Type B pancreatic cell (in vitro differentiated cells): ENCODE results near the gene RAB40C. TPM values are rescaled to one million over a fixed set of nuclear protein-coding genes. Genes with fewer than 3 reads are reported as not detected.

Experiments used
- DNase-seq: peaks from one replicate; pipeline ENCODE4 v3.0.0; 2021; ENCODE audit warnings: mixed read lengths; ENCODE audit not compliant: unreplicated experiment; ENCODE audit errors: extremely low spot score
- H3K27ac Mint-ChIP-seq: 2 replicates; pipeline ENCODE4 v1.8.0; 2021; ENCODE audit warnings: mild to moderate bottlenecking, mixed read lengths
- H3K27me3 Mint-ChIP-seq: 2 replicates; pipeline ENCODE4 v1.8.0; 2021; ENCODE audit warnings: mixed read lengths
- H3K36me3 Mint-ChIP-seq: 2 replicates; pipeline ENCODE4 v1.8.0; 2021; ENCODE audit warnings: mixed read lengths
- H3K4me1 Mint-ChIP-seq: one replicate; pipeline ENCODE4 v1.8.0; 2021; ENCODE audit warnings: mixed read lengths; ENCODE audit not compliant: unreplicated experiment
- H3K4me3 Mint-ChIP-seq: 2 replicates; pipeline ENCODE4 v1.8.0; 2021; ENCODE audit warnings: mild to moderate bottlenecking, mixed read lengths
- H3K9me3 Mint-ChIP-seq: 2 replicates; pipeline ENCODE4 v1.8.0; 2021; ENCODE audit warnings: mixed read lengths
- total RNA-seq: library from RNA; stranded (reverse); gene quantifications from 2 replicates; pipeline ENCODE4 v1.2.1, GENCODE V29; 2021; ENCODE audit warnings: low replicate concordance
- TF ChIP-seq, protein P1 (sequence below): fragments of 200-600 bp; sonication (generic); conservative IDR thresholded peaks from 2 replicates; pipeline ENCODE4 v1.5.0; 2021; ENCODE audit warnings: antibody characterized with exemption, mild to moderate bottlenecking

RAB40C gene
- total RNA-seq, 1 donor from 2014 or later = 26.5 TPM

- H3K27me3 Mint-ChIP-seq = peaks cover 6% of the 10 kb centered on the region
- H3K27ac Mint-ChIP-seq = no peak overlapping the region
- no peaks in the 10 kb centered on the region for H3K9me3 Mint-ChIP-seq
- DNase-seq = no peak
- no peaks in the 10 kb centered on the region for H3K36me3 Mint-ChIP-seq
- peaks cover 5% of the 10 kb centered on the region for H3K4me1 Mint-ChIP-seq
- TF ChIP-seq, protein P1, sequence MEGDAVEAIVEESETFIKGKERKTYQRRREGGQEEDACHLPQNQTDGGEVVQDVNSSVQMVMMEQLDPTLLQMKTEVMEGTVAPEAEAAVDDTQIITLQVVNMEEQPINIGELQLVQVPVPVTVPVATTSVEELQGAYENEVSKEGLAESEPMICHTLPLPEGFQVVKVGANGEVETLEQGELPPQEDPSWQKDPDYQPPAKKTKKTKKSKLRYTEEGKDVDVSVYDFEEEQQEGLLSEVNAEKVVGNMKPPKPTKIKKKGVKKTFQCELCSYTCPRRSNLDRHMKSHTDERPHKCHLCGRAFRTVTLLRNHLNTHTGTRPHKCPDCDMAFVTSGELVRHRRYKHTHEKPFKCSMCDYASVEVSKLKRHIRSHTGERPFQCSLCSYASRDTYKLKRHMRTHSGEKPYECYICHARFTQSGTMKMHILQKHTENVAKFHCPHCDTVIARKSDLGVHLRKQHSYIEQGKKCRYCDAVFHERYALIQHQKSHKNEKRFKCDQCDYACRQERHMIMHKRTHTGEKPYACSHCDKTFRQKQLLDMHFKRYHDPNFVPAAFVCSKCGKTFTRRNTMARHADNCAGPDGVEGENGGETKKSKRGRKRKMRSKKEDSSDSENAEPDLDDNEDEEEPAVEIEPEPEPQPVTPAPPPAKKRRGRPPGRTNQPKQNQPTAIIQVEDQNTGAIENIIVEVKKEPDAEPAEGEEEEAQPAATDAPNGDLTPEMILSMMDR = no peak
- peak overlapping the region; percentile 54 for H3K4me3 Mint-ChIP-seq
Measured at GRCh38 chr16:638836-639235, 49.0 kb downstream of the RAB40C start.

DNA sequence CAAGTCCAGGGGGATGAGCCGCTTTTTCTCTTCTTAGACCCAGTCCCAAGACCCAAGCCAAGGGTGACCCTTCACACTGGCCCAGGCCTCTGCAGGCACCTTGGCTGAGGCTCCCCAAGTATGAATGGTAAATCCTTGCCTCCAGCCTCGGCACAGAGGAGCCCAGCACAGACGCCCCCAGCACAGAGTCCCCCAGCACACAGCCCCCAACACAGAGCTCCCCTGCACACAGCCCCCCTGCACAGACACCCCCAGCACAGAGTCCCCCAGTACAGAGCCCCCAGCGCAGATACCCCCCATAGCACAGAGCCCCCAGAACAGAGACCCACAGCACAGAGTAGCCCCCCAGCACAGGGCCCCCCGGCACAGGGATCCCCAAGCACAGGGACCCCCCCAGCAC lies 50.7 kb downstream of the RAB40C start:
- H3K27me3 Mint-ChIP-seq = peaks cover 6% of the 10 kb centered on the region
- no peak overlapping the region for H3K27ac Mint-ChIP-seq
- no peak for DNase-seq
- no peak overlapping the region for H3K4me3 Mint-ChIP-seq
- no peaks in the 10 kb centered on the region for H3K36me3 Mint-ChIP-seq
- peaks cover 5% of the 10 kb centered on the region for H3K4me1 Mint-ChIP-seq
- TF ChIP-seq, protein P1 = no peak
- H3K9me3 Mint-ChIP-seq = no peaks in the 10 kb centered on the region

DNA sequence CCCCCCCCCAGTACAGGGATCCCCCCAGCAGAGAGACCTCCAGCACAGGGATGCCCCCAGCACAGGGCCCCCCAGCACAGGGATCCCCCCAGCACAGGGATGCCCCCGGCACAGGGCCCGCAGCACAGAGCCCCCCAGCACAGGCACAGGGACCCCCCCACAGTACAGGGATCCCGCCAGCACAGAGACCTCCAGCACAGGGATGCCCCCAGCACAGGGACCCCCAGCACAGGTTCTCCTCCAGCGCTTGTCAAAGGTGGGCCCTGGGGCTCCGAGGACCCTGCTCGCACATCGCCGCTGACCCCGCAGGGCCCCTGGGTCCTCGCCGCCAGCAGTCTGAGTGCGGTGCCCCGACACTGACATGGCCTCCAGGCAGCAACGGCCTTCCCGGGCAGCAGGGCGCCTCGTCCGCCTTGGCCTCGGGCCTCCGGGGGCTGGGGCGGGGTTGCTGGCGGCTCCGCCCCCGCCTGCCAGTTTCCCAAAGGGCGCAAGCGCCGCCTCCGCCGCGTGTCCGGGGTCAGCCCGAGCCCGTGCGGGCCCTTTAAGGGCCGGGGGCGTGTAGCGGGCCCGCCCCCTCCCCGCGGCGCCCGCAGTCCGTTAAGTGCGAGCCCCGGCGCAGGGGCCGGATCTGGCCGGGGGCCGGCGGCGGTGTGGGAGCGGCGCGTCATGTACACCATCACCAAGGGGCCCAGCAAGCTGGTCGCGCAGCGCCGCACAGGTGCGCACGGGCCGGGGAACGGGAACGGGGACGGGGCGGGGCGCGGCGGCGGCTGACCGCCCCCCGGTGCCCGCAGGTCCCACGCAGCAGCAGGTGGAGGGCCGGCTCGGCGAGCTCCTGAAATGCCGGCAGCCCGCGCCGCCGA lies 51.7 kb downstream of the RAB40C start, which contains the start of gene MCRIP2:
Gene MCRIP2, plus strand, starts transcription at position 503 of the 863 bp plus-strand sequence. Its CDS starts 164 bp downstream, at position 667.
- peaks cover 2% of the 10 kb centered on the region for H3K4me1 Mint-ChIP-seq
- peak within 1 kb of the TSS; percentile 80 for H3K4me3 Mint-ChIP-seq
- H3K27me3 Mint-ChIP-seq = peaks cover 3% of the 10 kb centered on the region
- no peak within 1 kb of the TSS for H3K27ac Mint-ChIP-seq
- TF ChIP-seq, protein P1 = no peak
- DNase-seq = peak; percentile 89
- no peaks in the 10 kb centered on the region for H3K9me3 Mint-ChIP-seq
- H3K36me3 Mint-ChIP-seq = no peaks in the 10 kb centered on the region

DNA sequence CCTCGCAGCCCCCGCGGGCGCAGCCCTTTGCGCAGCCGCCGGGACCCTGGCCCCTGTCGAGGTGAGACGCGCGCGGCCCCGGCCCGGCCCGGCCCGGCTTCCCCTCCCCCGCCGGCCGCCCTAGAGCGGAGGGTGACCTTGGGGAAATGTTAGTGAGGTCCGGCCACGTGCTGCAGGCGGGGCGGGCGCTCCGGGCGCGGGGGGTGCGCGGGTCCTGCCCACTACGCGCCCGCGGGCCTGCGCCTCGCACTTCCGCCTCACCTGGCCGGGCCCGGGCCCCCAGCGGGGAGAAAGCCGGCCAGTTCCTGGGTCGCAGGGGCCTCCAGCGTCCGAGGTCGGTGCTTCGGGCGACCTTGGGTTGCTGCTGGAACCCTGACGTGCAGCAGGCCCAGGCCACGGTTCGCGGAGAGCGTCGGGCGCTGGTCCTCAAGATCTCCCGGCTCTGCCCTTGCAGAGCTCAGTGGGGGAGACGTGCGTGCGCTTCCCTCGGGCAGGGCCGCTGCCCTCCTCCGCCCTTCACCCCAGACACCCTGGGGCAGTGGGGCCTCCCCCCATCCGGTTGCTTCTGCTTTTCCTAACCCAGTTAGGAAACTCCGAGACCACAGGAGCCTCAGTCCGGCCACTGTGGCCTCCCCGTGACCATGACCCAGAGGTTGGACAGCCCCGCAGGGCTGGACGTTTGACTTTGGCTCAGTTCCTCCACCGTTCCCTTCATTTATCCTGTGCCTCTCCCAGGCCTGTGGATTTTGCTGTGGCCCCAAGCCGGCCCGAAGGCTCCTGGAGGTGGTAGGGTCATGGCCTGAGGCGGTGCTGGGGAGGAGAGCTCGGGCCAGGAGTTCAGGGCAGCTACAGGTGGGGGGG lies 52.6 kb downstream of the RAB40C start:
- Mint-ChIP-seq H3K27me3 (no peaks in the 10 kb centered on the region), H3K9me3 (no peaks in the 10 kb centered on the region), H3K27ac (no peak overlapping the region), H3K4me3 (peak overlapping the region; percentile 80), H3K4me1 (no peaks in the 10 kb centered on the region), H3K36me3 (no peaks in the 10 kb centered on the region)
- no peak for DNase-seq
- TF ChIP-seq, protein P1 = no peak

GRCh38 chr16:643050-643368 lies 53.1 kb downstream of the RAB40C start:
- no peak for DNase-seq
- no peaks in the 10 kb centered on the region for H3K36me3 Mint-ChIP-seq
- TF ChIP-seq, protein P1 = no peak
- H3K4me3 Mint-ChIP-seq = peak overlapping the region; percentile 80
- no peaks in the 10 kb centered on the region for H3K27me3 Mint-ChIP-seq
- H3K4me1 Mint-ChIP-seq = no peaks in the 10 kb centered on the region
- no peak overlapping the region for H3K27ac Mint-ChIP-seq
- H3K9me3 Mint-ChIP-seq = no peaks in the 10 kb centered on the region
